MM.1S (cell line): ENCODE data around the gene TUBA4B.

Source experiments
- DNase-seq: peaks from one replicate; pipeline ENCODE4 v3.0.0-alpha.2; 2015
- H2AFZ ChIP-seq: fragments of 300-600 bp; sonication (generic); 2 replicates; pipeline ENCODE4 v1.6.0; 2016; ENCODE audit warnings: antibody characterized with exemption, low read length
- H3F3A ChIP-seq: fragments of 300-600 bp; sonication (generic); 2 replicates; pipeline ENCODE4 v1.6.1; 2016; ENCODE audit warnings: mild to moderate bottlenecking, antibody characterized with exemption, low read length, moderate library complexity, mixed read lengths; ENCODE audit not compliant: insufficient read depth
- H3K27ac ChIP-seq: fragments of 300-600 bp; sonication (generic); 2 replicates; pipeline ENCODE4 v1.5.1; 2016; ENCODE audit warnings: mild to moderate bottlenecking, low read length
- H3K27me3 ChIP-seq: fragments of 300-600 bp; sonication (generic); replicated peaks from 2 replicates; pipeline ENCODE4 v1.6.0; 2016; ENCODE audit warnings: low read length; ENCODE audit not compliant: insufficient read depth
- H3K36me3 ChIP-seq: fragments of 300-600 bp; sonication (generic); replicated peaks from 2 replicates; pipeline ENCODE4 v1.6.1; 2016; ENCODE audit warnings: mild to moderate bottlenecking, low read length, mixed read lengths; ENCODE audit not compliant: insufficient read depth
- H3K4me1 ChIP-seq: fragments of 300-600 bp; sonication (generic); 2 replicates; pipeline ENCODE4 v1.6.1; 2016; ENCODE audit warnings: low read length, mixed read lengths
- H3K4me2 ChIP-seq: fragments of 300-600 bp; sonication (generic); 2 replicates; pipeline ENCODE4 v1.6.0; 2016; ENCODE audit warnings: low read depth, low read length
- H3K4me3 ChIP-seq: fragments of 300-600 bp; sonication (generic); 2 replicates; pipeline ENCODE4 v1.5.1; 2016; ENCODE audit warnings: low read length, mixed read lengths
- H3K79me2 ChIP-seq: fragments of 300-600 bp; sonication (generic); 2 replicates; pipeline ENCODE4 v1.6.1; 2016; ENCODE audit warnings: mixed run types, low read length, mixed read lengths
- H3K9ac ChIP-seq: fragments of 300-600 bp; sonication (generic); 2 replicates; pipeline ENCODE4 v1.6.1; 2016; ENCODE audit warnings: low read length, mixed read lengths
- H3K9me2 ChIP-seq: fragments of 300-600 bp; sonication (generic); replicated peaks from 2 replicates; pipeline ENCODE4 v1.6.1; 2016; ENCODE audit warnings: mild to moderate bottlenecking, low read length, mixed read lengths; ENCODE audit not compliant: insufficient read depth
- H3K9me3 ChIP-seq: fragments of 300-600 bp; sonication (generic); replicated peaks from 2 replicates; pipeline ENCODE4 v1.6.1; 2016; ENCODE audit warnings: mild to moderate bottlenecking, low read length, mixed read lengths; ENCODE audit not compliant: insufficient read depth
- H4K20me1 ChIP-seq: fragments of 300-600 bp; sonication (generic); 2 replicates; pipeline ENCODE4 v1.6.1; 2016; ENCODE audit warnings: mild to moderate bottlenecking, low read length, moderate library complexity, mixed read lengths; ENCODE audit not compliant: insufficient read depth
- EZH2 ChIP-seq: fragments of 300-600 bp; sonication (generic); optimal IDR thresholded peaks from 2 replicates; pipeline ENCODE3; 2017; ENCODE audit warnings: low read depth, mild to moderate bottlenecking, antibody characterized with exemption, low read length, mixed read lengths
- EZH2phosphoT487 ChIP-seq: fragments of 300-600 bp; sonication (generic); IDR thresholded peaks from 2 replicates; pipeline ENCODE4 v1.6.1; 2018; ENCODE audit warnings: antibody characterized with exemption, low read length
- TF ChIP-seq, protein P1 (sequence below): fragments of 300-600 bp; sonication (generic); IDR thresholded peaks from 2 replicates; pipeline ENCODE4 v1.5.1; 2016; ENCODE audit warnings: antibody characterized with exemption, low read length, mixed read lengths

Gene TUBA4B

DNA sequence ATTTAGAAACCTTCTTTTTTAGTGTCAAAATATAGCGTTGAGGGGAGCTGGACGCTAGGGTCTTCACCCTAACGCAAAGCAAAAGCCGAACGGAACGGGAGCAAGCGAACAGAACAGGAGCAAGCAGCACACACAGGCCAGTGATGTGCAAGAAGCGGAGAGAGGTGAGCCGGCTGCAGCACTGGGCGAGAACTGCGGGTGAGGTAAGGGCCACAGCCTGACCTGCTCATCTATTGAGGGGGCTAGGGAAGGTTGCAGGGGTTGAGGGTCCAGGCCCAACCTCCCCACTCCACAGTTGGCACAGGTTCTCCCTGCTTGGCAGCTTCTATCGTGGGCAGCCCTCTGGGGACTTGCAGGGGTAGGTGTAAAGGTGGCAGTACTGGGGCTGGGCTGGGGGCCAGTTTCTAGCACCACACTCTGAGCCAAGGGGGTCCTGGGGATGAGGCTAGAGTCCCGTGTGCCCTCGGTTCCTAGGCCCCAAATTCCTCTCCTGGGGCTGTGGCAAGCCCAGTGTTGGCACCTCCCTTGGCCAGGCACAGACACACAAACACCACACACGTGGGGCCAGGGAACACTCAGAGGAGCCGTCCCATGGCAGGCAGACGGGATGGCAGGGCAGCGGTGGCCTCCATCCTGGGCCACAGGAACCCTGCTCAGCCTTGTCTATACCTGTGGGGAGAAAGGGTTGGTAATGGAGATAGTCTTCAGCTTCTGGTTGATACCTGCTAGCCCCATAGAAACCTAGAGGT lies 33.1 kb upstream of the TUBA4B start:
- Histone ChIP-seq H3K27me3 (no peaks in the 10 kb centered on the region), H3K4me2 (no peak overlapping the region), H3F3A (peaks cover 17% of the 10 kb centered on the region; the same call in 1 of the 2 replicates), H3K36me3 (no peaks in the 10 kb centered on the region; the same call in 1 of the 2 replicates), H3K9me3 (no peaks in the 10 kb centered on the region), H3K4me3 (no peak overlapping the region), H3K9ac (no peak overlapping the region), H4K20me1 (no peaks in the 10 kb centered on the region), H2AFZ (no peak overlapping the region), H3K79me2 (peaks cover 6% of the 10 kb centered on the region; the same call in 1 of the 2 replicates), H3K27ac (no peak overlapping the region), H3K4me1 (peaks cover 13% of the 10 kb centered on the region), H3K9me2 (no peaks in the 10 kb centered on the region)
- TF ChIP-seq, protein P1, sequence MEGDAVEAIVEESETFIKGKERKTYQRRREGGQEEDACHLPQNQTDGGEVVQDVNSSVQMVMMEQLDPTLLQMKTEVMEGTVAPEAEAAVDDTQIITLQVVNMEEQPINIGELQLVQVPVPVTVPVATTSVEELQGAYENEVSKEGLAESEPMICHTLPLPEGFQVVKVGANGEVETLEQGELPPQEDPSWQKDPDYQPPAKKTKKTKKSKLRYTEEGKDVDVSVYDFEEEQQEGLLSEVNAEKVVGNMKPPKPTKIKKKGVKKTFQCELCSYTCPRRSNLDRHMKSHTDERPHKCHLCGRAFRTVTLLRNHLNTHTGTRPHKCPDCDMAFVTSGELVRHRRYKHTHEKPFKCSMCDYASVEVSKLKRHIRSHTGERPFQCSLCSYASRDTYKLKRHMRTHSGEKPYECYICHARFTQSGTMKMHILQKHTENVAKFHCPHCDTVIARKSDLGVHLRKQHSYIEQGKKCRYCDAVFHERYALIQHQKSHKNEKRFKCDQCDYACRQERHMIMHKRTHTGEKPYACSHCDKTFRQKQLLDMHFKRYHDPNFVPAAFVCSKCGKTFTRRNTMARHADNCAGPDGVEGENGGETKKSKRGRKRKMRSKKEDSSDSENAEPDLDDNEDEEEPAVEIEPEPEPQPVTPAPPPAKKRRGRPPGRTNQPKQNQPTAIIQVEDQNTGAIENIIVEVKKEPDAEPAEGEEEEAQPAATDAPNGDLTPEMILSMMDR, result no peak
- TF ChIP-seq EZH2phosphoT487 (no peak), EZH2 (no peak)
- no peak for DNase-seq

DNA sequence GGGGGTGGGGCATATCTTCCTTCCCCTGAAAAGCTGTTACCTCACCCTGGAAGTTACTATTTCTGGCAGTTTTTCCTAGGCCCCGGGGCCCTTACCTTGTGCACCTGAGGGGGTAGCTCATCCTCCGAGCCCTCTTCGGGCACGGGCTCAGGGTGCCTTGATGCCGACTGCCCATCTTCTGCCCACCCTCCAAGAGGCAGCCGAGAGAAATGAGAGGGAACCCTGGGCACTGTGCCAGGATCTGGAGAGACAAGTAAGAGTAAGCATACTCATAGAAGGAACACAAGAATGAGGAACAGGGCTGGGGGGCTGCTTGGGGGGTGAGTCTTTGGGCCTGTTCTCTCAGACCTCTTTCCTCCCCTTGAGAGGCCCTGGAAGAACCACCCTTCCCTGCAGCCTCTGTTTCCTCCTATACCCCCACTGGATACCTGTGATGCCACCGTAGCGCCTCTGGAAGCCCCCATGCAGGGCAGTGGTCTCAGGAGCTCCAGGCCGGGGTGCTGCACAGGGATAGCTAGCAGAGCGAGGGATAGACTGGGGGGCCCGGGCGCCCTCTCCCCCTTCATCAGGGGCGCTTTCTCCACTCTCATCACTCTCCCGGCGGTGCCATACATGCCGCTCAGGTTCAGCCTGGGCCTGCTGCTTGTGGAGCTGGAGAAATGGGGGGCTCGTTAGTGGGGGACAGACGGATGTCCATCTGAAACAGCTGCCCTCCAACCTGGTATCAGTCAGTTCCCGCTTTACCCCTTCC lies 32.2 kb upstream of the TUBA4B start:
- Histone ChIP-seq H3K27me3 (no peaks in the 10 kb centered on the region), H3K4me1 (peaks cover 13% of the 10 kb centered on the region), H2AFZ (no peak overlapping the region), H3K9me3 (no peaks in the 10 kb centered on the region), H3K9me2 (no peaks in the 10 kb centered on the region), H4K20me1 (no peaks in the 10 kb centered on the region), H3K9ac (no peak overlapping the region), H3K4me3 (no peak overlapping the region), H3K27ac (no peak overlapping the region), H3K79me2 (peaks cover 6% of the 10 kb centered on the region; the same call in 1 of the 2 replicates), H3K36me3 (no peaks in the 10 kb centered on the region; the same call in 1 of the 2 replicates), H3F3A (peaks cover 17% of the 10 kb centered on the region; the same call in 1 of the 2 replicates), H3K4me2 (no peak overlapping the region)
- TF ChIP-seq EZH2phosphoT487 (no peak), EZH2 (no peak)
- TF ChIP-seq, protein P1, result no peak
- no peak for DNase-seq

DNA sequence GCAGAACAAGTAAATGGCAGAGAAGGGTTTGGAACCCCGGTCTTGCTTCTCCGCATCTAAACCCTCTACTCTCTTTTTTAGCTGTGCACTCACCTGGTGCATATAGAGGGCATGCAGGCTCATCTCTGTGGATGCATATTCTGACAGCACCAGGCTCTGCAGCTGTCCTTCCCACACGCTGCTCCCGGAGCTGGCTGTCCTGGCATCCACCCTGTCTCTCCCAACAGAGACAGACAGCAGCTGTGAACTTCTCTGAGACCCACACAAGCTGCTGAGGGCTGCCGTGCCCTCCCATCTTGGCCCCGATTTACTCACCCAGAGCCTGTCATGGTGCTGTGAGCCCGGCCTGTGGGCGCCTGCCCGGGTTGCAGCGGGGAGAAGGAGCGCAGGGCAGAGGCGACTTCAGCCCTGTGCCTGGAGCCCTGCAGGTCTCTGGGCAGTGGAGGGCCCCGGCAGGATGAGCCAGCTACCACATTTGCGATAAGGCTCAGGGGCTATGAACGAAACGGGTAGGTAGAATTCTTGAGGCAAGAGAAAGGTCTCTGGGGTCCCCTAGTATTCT lies 31.0 kb upstream of the TUBA4B start:
- Histone ChIP-seq H3K27me3 (no peaks in the 10 kb centered on the region), H2AFZ (no peak overlapping the region), H3K9me2 (no peaks in the 10 kb centered on the region), H3K4me2 (no peak overlapping the region), H3K79me2 (peaks cover 9% of the 10 kb centered on the region), H3F3A (peaks cover 17% of the 10 kb centered on the region; the same call in 1 of the 2 replicates), H3K9ac (no peak overlapping the region), H3K27ac (no peak overlapping the region), H3K4me1 (peaks cover 13% of the 10 kb centered on the region), H3K9me3 (no peaks in the 10 kb centered on the region), H3K4me3 (no peak overlapping the region), H4K20me1 (no peaks in the 10 kb centered on the region), H3K36me3 (no peaks in the 10 kb centered on the region; the same call in 1 of the 2 replicates)
- DNase-seq, result no peak
- TF ChIP-seq EZH2 (no peak), EZH2phosphoT487 (no peak)
- TF ChIP-seq, protein P1, result no peak
